ENCODE measurements around the gene MYB.
"Not testable (repeated sequence)": the region's sequence is repeated elsewhere in the genome, so short reads cannot be mapped to it uniquely, and the experiment has no call there.

Gene MYB

DNA sequence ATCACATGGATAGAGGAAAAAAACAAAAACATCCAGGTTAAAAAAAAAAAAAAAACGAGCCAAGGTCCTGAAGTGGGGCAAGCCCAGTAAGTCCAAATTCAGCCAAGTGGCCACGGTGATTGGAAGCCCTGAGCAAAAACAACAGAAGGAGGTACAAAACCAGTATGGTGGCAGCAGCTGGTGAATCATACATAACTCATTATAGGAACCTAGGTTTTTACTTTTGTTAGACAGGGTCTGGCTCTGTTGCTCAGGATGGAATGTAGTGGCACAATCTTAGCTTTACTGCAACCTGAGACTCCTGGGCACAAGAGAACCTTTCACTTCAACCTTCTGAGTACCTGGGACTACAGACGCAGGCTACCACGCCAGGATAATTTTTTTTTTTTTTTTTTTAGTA, 22.7 kb upstream of the MYB start:
- no peak for DNase-seq (ENCODE audit: low read depth)
- no peak overlapping the region for H3K4me3 ChIP-seq (ENCODE audit: low read depth, low read length)
- TF ChIP-seq CTCF (conservative IDR thresholded peaks at IDR 0.05; ENCODE audit: low read depth, low read length): no peak

GRCh38 chr6:135159531-135159930, 21.6 kb upstream of the MYB start:
- H3K4me3 ChIP-seq (ENCODE audit: low read depth, low read length): no peak overlapping the region
- no peak for TF ChIP-seq CTCF (conservative IDR thresholded peaks at IDR 0.05; ENCODE audit: low read depth, low read length)
- DNase-seq (ENCODE audit: low read depth): no peak

- no peak for DNase-seq (ENCODE audit: low read depth)
- H3K4me3 ChIP-seq (ENCODE audit: low read depth, low read length): no peak overlapping the region
- TF ChIP-seq CTCF (conservative IDR thresholded peaks at IDR 0.05; ENCODE audit: low read depth, low read length): no peak
Measured at GRCh38 chr6:135161411-135162395, 19.4 kb upstream of the MYB start.

GRCh38 chr6:135162678-135163439, 18.2 kb upstream of the MYB start:
- H3K4me3 ChIP-seq (ENCODE audit: low read depth, low read length): no peak overlapping the region
- TF ChIP-seq CTCF (conservative IDR thresholded peaks at IDR 0.05; ENCODE audit: low read depth, low read length): peak; percentile 84
- DNase-seq (ENCODE audit: low read depth): peak; percentile 47

DNA sequence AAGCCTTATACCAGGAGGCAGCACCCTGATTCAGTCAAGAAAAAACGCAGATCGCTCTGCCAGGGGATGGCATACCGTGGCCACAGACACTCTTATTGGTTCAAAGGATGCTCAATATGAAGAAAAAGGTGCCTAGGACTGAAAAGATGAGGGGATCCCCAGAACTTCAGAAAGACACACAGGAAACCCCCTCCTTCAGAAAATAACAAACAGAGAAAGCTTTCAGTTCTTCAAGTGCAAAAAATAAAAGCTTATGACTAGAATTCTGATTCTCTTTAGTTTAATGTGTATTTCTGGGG, 17.7 kb upstream of the MYB start:
- no peak for TF ChIP-seq CTCF (conservative IDR thresholded peaks at IDR 0.05; ENCODE audit: low read depth, low read length)
- no peak for DNase-seq (ENCODE audit: low read depth)
- no peak overlapping the region for H3K4me3 ChIP-seq (ENCODE audit: low read depth, low read length)

DNA sequence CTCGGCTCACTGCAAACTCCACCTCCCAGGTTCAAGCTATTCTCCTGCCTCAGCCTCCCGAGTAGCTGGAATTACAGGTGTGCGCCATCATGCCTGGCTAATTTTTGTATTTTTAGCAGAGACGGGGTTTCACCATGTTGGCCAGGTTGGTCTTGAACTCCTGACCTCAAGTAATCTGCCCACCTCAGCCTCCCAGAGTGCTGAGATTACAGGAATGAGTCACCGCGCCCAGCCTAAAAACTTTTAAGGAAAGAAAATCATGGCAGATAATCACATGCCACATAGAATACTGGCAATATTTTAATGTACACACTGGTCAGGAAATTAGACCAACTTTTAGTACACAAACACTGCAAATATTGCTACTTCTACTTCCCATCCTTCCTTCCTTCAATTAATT, 16.7 kb upstream of the MYB start:
- DNase-seq (ENCODE audit: low read depth); H3K4me3 ChIP-seq (ENCODE audit: low read depth, low read length): not testable (repeated sequence)

DNA sequence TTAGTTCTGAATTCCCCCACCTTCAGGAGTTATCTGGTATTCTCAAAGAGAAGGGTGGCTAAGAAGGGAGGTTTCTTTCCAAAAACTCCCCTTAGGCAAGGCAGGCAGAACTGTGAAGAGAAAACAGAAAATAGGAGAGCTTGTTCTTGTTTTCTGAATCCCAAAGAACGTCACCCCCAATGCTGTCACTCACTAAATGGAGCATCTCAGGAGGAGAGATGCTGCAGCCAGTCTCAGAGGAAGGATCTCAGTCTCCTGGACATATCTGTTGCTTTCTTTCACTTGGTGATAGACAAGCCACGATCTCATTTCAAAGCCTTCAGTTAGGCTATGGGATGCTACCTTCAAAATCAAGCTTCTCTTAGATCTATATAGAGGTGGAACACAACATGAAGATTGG, 16.1 kb upstream of the MYB start:
- H3K4me3 ChIP-seq (ENCODE audit: low read depth, low read length): no peak overlapping the region
- no peak for DNase-seq (ENCODE audit: low read depth)
- TF ChIP-seq CTCF (conservative IDR thresholded peaks at IDR 0.05; ENCODE audit: low read depth, low read length): no peak
